H9 (cell line): ENCODE data around the gene RHOJ. TPM values are rescaled to one million over a fixed set of nuclear protein-coding genes. Genes with fewer than 3 reads are reported as not detected.
A peak's percentile ranks its signal among the peaks of the same experiment; 100 is the strongest.

Source experiments
- DNase-seq: peaks from one replicate; pipeline ENCODE4 v3.0.0-alpha.2; 2017
- H2AFZ ChIP-seq: one replicate; pipeline ENCODE4 v1.6.1; 2013; ENCODE audit warnings: mild to moderate bottlenecking, low read length, control low read depth, moderate library complexity
- H2AK5ac ChIP-seq: 2 replicates; pipeline ENCODE4 v1.6.1; 2013; ENCODE audit warnings: low read length, control low read depth, mixed read lengths; ENCODE audit not compliant: insufficient read length
- H2BK120ac ChIP-seq: one replicate; pipeline ENCODE4 v1.6.1; 2013; ENCODE audit warnings: low read depth, mild to moderate bottlenecking, low read length, control low read depth, inconsistent platforms; ENCODE audit not compliant: poor library complexity, severe bottlenecking
- H2BK12ac ChIP-seq: 2 replicates; pipeline ENCODE4 v1.6.1; 2013; ENCODE audit warnings: low read length, control low read depth, mixed read lengths, low read depth; ENCODE audit not compliant: insufficient read length
- H2BK15ac ChIP-seq: 2 replicates; pipeline ENCODE4 v1.6.1; 2013; ENCODE audit warnings: low read depth, low read length, control low read depth
- H2BK20ac ChIP-seq: one replicate; pipeline ENCODE4 v1.6.1; 2013; ENCODE audit warnings: low read depth, mild to moderate bottlenecking, low read length, control low read depth, inconsistent platforms; ENCODE audit not compliant: poor library complexity, severe bottlenecking
- H2BK5ac ChIP-seq: 2 replicates; pipeline ENCODE4 v1.6.1; 2013; ENCODE audit warnings: low read length, control low read depth, mixed read lengths; ENCODE audit not compliant: insufficient read length
- H3K14ac ChIP-seq: 2 replicates; pipeline ENCODE4 v1.6.1; 2013; ENCODE audit warnings: low read length, control low read depth; ENCODE audit not compliant: insufficient read depth
- H3K18ac ChIP-seq: 2 replicates; pipeline ENCODE4 v1.6.1; 2013; ENCODE audit warnings: low read depth, mild to moderate bottlenecking, mixed read lengths, low read length, control low read depth; ENCODE audit not compliant: insufficient read length
- H3K23ac ChIP-seq: 2 replicates; pipeline ENCODE4 v1.6.1; 2013; ENCODE audit warnings: low read length, control low read depth, mixed read lengths, low read depth; ENCODE audit not compliant: insufficient read length
- H3K23me2 ChIP-seq: 2 replicates; pipeline ENCODE4 v1.6.1; 2013; ENCODE audit warnings: low read depth, mild to moderate bottlenecking, mixed read lengths, low read length, control low read depth; ENCODE audit not compliant: insufficient read length, poor library complexity, severe bottlenecking
- H3K27ac ChIP-seq: 2 replicates; pipeline ENCODE4 v1.5.1; 2013; ENCODE audit warnings: low read length, control low read depth, mixed read lengths, low read depth; ENCODE audit not compliant: insufficient read length
- H3K27me3 ChIP-seq: 2 replicates; pipeline ENCODE4 v1.6.1; 2013; ENCODE audit warnings: low read length, control low read depth, inconsistent platforms; ENCODE audit not compliant: insufficient read depth
- H3K4ac ChIP-seq: 2 replicates; pipeline ENCODE4 v1.6.1; 2013; ENCODE audit warnings: low read depth, mild to moderate bottlenecking, control low read depth, inconsistent platforms, low read length, moderate library complexity
- H3K4me1 ChIP-seq: 2 replicates; pipeline ENCODE4 v1.6.1; 2013; ENCODE audit warnings: low read length, control low read depth, inconsistent platforms; ENCODE audit not compliant: insufficient read depth
- H3K4me2 ChIP-seq: 2 replicates; pipeline ENCODE4 v1.6.1; 2013; ENCODE audit warnings: low read length, control low read depth, mixed read lengths; ENCODE audit not compliant: insufficient read length, insufficient read depth
- H3K56ac ChIP-seq: 2 replicates; pipeline ENCODE4 v1.6.1; 2013; ENCODE audit warnings: low read depth, mild to moderate bottlenecking, mixed read lengths, low read length, control low read depth; ENCODE audit not compliant: insufficient read length
- H3K79me1 ChIP-seq: 2 replicates; pipeline ENCODE4 v1.6.1; 2013; ENCODE audit warnings: low read depth, mild to moderate bottlenecking, moderate library complexity, low read length, control low read depth, inconsistent platforms; ENCODE audit not compliant: insufficient read depth, poor library complexity, severe bottlenecking
- H3K79me2 ChIP-seq: 2 replicates; pipeline ENCODE4 v1.6.1; 2013; ENCODE audit warnings: low read length, control low read depth, inconsistent platforms; ENCODE audit not compliant: insufficient read depth
- H3K9ac ChIP-seq: 2 replicates; pipeline ENCODE4 v1.6.1; 2013; ENCODE audit warnings: low read length, control low read depth, mixed read lengths; ENCODE audit not compliant: insufficient read length; ENCODE audit errors: extremely low read depth
- H3K9me3 ChIP-seq: one replicate; pipeline ENCODE4 v1.6.1; 2013; ENCODE audit warnings: low read depth, low read length, inconsistent platforms; ENCODE audit not compliant: control insufficient read depth
- H3T11ph ChIP-seq: one replicate; pipeline ENCODE4 v1.6.1; 2013; ENCODE audit warnings: mild to moderate bottlenecking, low read length, control low read depth, inconsistent platforms
- H4K20me1 ChIP-seq: one replicate; pipeline ENCODE4 v1.6.1; 2013; ENCODE audit not compliant: control insufficient read depth, insufficient read length, insufficient read depth
- H4K5ac ChIP-seq: 2 replicates; pipeline ENCODE4 v1.6.1; 2013; ENCODE audit warnings: low read depth, mild to moderate bottlenecking, mixed read lengths, low read length, control low read depth; ENCODE audit not compliant: insufficient read length
- H4K8ac ChIP-seq: replicated peaks from 2 replicates; pipeline ENCODE4 v1.6.1; 2013; ENCODE audit warnings: low read length, control low read depth, mixed read lengths, low read depth; ENCODE audit not compliant: insufficient read length
- H4K91ac ChIP-seq: 2 replicates; pipeline ENCODE4 v1.6.1; 2013; ENCODE audit warnings: low read depth, mild to moderate bottlenecking, moderate library complexity, mixed read lengths, low read length, control low read depth; ENCODE audit not compliant: insufficient read length
- H3K27ac Mint-ChIP-seq, 3 experiments: 2 replicates in 2 of 3; 3 replicates in 1 of 3; pipeline ENCODE4 v1.8.0; 2020 to 2021; ENCODE audit warnings: mixed read lengths in 3 of 3, mild to moderate bottlenecking in 1 of 3, moderate library complexity in 1 of 3
- H3K27me3 Mint-ChIP-seq: 2 replicates; pipeline ENCODE4 v1.8.0; 2021; ENCODE audit warnings: low read depth, mild to moderate bottlenecking, moderate library complexity, mixed read lengths
- H3K36me3 Mint-ChIP-seq, 3 experiments: 2 replicates in 2 of 3; 3 replicates in 1 of 3; pipeline ENCODE4 v1.8.0; 2020 to 2021; ENCODE audit warnings: low read depth in 3 of 3, mixed read lengths in 3 of 3; ENCODE audit not compliant: insufficient read depth in 1 of 3
- H3K4me1 Mint-ChIP-seq, 2 experiments: 2 replicates each; pipeline ENCODE4 v1.8.0; 2020; ENCODE audit warnings: mixed read lengths in 2 of 2
- H3K4me3 Mint-ChIP-seq, 2 experiments: 2 replicates in 1 of 2; 3 replicates in 1 of 2; pipeline ENCODE4 v1.8.0; 2020 to 2021; ENCODE audit warnings: mild to moderate bottlenecking in 2 of 2, mixed read lengths in 2 of 2, moderate library complexity in 1 of 2
- H3K9me3 Mint-ChIP-seq, 2 experiments: 2 replicates in 1 of 2; 3 replicates in 1 of 2; pipeline ENCODE4 v1.8.0; 2020; ENCODE audit warnings: mild to moderate bottlenecking in 2 of 2, mixed read lengths in 2 of 2, moderate library complexity in 1 of 2
- CTCF ChIP-seq: fragments of 200-600 bp; sonication (generic); conservative IDR thresholded peaks from 3 replicates; pipeline ENCODE4 v1.8.0; 2021; ENCODE audit warnings: antibody characterized with exemption, mild to moderate bottlenecking
- WGBS: extraction: QIAGEN DNeasy Blood & Tissue Kit; methylation state at CpG from one replicate; pipeline ENCODE4 v1.1.7; 2013; ENCODE audit warnings: missing lambda C conversion rate, low lambda C conversion rate, mixed read lengths; ENCODE audit not compliant: insufficient read length; ENCODE audit errors: extremely low coverage; 5-methylcytosine and 5-hydroxymethylcytosine counted together
- long read RNA-seq: library from polyadenylated mRNA; unstranded; transcript quantifications from one replicate; pipeline ENCODE4 v2.0.0, GENCODE V29; 2020
- total RNA-seq: library from RNA; stranded (reverse); gene quantifications from 2 replicates; pipeline ENCODE4 v1.2.1, GENCODE V29; 2021

Gene RHOJ
- total RNA-seq = not detected in 2 replicates
- long read RNA-seq = 0 reads

GRCh38 chr14:63204407-63205043 lies at the start of gene RHOJ:
TSS of gene RHOJ (plus strand) at chr14:63204443. CDS start at chr14:63204870, 427 bp downstream.
- H3K79me2 ChIP-seq = no peaks in the 10 kb centered on the region
- no peak within 1 kb of the TSS for H2BK5ac ChIP-seq

More at GRCh38 chr14:63204407-63205043, at the start of gene RHOJ:
- Histone ChIP-seq H4K20me1 (no peaks in the 10 kb centered on the region), H4K5ac (no peak within 1 kb of the TSS), H4K8ac (no peak within 1 kb of the TSS), H2BK12ac (no peak within 1 kb of the TSS), H2BK15ac (no peak within 1 kb of the TSS), H3K27me3 (no peaks in the 10 kb centered on the region), H3K56ac (no peak within 1 kb of the TSS), H3K18ac (no peak within 1 kb of the TSS), H2BK20ac (no peak within 1 kb of the TSS), H3K4ac (no peak within 1 kb of the TSS), H2AK5ac (no peak within 1 kb of the TSS), H3K23ac (no peak within 1 kb of the TSS), H4K91ac (no peak within 1 kb of the TSS), H2BK120ac (no peak within 1 kb of the TSS), H3K79me1 (no peaks in the 10 kb centered on the region), H2AFZ (peak within 1 kb of the TSS; percentile 37), H3K9me3 (no peaks in the 10 kb centered on the region), H3K4me2 (peak within 1 kb of the TSS; percentile 18), H3K14ac (0 out of 2 replicates have a peak within 1 kb of the TSS, but pooled peaks have one; percentile 2), H3K4me1 (peaks cover 3% of the 10 kb centered on the region; the same call in 1 of the 2 replicates), H3T11ph (no peak within 1 kb of the TSS), H3K27ac (no peak within 1 kb of the TSS), H3K23me2 (no peaks in the 10 kb centered on the region), H3K9ac (no peak within 1 kb of the TSS)
- TF ChIP-seq CTCF = no peak
- Mint-ChIP-seq H3K4me1 (peaks cover 0 to 5% of the 10 kb centered on the region in 2 experiments; a peak in 3 of 4 replicates), H3K27ac (no peak within 1 kb of the TSS), H3K27me3 (no peaks in the 10 kb centered on the region), H3K36me3 (no peaks in the 10 kb centered on the region), H3K9me3 (no peaks in the 10 kb centered on the region), H3K4me3 (no peak within 1 kb of the TSS)
- peak; percentile 71 for DNase-seq
- WGBS = no CpG with 5 or more reads among the region's 16 CpGs
